Progenitor cell of endocrine pancreas (in vitro differentiated cells): Measurements from ENCODE around the gene MLEC. TPM values are rescaled to one million over a fixed set of nuclear protein-coding genes. Genes with fewer than 3 reads are reported as not detected.

Experiments
- DNase-seq: peaks from one replicate; pipeline ENCODE4 v3.0.0; 2021; ENCODE audit warnings: low spot score; ENCODE audit not compliant: unreplicated experiment
- H3K27ac Mint-ChIP-seq: 2 replicates; pipeline ENCODE4 v1.8.0; 2021; ENCODE audit warnings: mild to moderate bottlenecking, moderate library complexity, mixed read lengths
- H3K27me3 Mint-ChIP-seq: 2 replicates; pipeline ENCODE4 v1.8.0; 2021; ENCODE audit warnings: mixed read lengths
- H3K36me3 Mint-ChIP-seq: 2 replicates; pipeline ENCODE4 v1.8.0; 2022; ENCODE audit warnings: mixed read lengths; ENCODE audit not compliant: insufficient read depth
- H3K4me1 Mint-ChIP-seq: 2 replicates; pipeline ENCODE4 v1.8.0; 2021; ENCODE audit warnings: low read depth, mixed read lengths
- H3K4me3 Mint-ChIP-seq: 2 replicates; pipeline ENCODE4 v1.8.0; 2021; ENCODE audit warnings: low read depth, mild to moderate bottlenecking, moderate library complexity, mixed read lengths
- H3K9me3 Mint-ChIP-seq: 2 replicates; pipeline ENCODE4 v1.8.0; 2021; ENCODE audit warnings: low read depth, mixed read lengths
- CTCF ChIP-seq: fragments of 200-600 bp; sonication (generic); IDR thresholded peaks from one replicate; pipeline ENCODE4 v1.5.0; 2021; ENCODE audit warnings: antibody characterized with exemption, mild to moderate bottlenecking; ENCODE audit not compliant: unreplicated experiment
- total RNA-seq: library from RNA; stranded (reverse); gene quantifications from 2 replicates; pipeline ENCODE4 v1.2.1, GENCODE V29; 2021

Gene MLEC
- total RNA-seq, 1 donor from 2014 or later: 187 TPM

GRCh38 chr12:120718055-120718454 is 31.1 kb downstream of the MLEC start:
- Mint-ChIP-seq H3K4me3 (no peak overlapping the region), H3K27ac (no peak overlapping the region), H3K4me1 (peaks cover 31% of the 10 kb centered on the region), H3K27me3 (no peaks in the 10 kb centered on the region), H3K36me3 (peaks cover 45% of the 10 kb centered on the region), H3K9me3 (no peaks in the 10 kb centered on the region)
- no peak for DNase-seq
- no peak for TF ChIP-seq CTCF

- DNase-seq: no peak
- Mint-ChIP-seq H3K9me3 (no peaks in the 10 kb centered on the region), H3K4me3 (peak overlapping the region; percentile 53), H3K27ac (peak overlapping the region; percentile 90), H3K4me1 (peaks cover 27% of the 10 kb centered on the region), H3K27me3 (no peaks in the 10 kb centered on the region), H3K36me3 (peaks cover 44% of the 10 kb centered on the region)
- no peak for TF ChIP-seq CTCF
Measured at GRCh38 chr12:120719072-120719471, 32.1 kb downstream of the MLEC start.

- H3K36me3 Mint-ChIP-seq: peaks cover 47% of the 10 kb centered on the region
- no peaks in the 10 kb centered on the region for H3K27me3 Mint-ChIP-seq
- peak overlapping the region; percentile 53 for H3K4me3 Mint-ChIP-seq
- H3K9me3 Mint-ChIP-seq: no peaks in the 10 kb centered on the region
- no peak for TF ChIP-seq CTCF
- no peak for DNase-seq
- H3K27ac Mint-ChIP-seq: peak overlapping the region; percentile 90
- H3K4me1 Mint-ChIP-seq: peaks cover 29% of the 10 kb centered on the region
Measured at GRCh38 chr12:120719496-120720233, 32.7 kb downstream of the MLEC start.

- DNase-seq: no peak
- Mint-ChIP-seq H3K36me3 (peaks cover 45% of the 10 kb centered on the region), H3K9me3 (no peaks in the 10 kb centered on the region), H3K4me1 (peaks cover 35% of the 10 kb centered on the region), H3K4me3 (no peak overlapping the region), H3K27ac (peak overlapping the region; percentile 41), H3K27me3 (no peaks in the 10 kb centered on the region)
- no peak for TF ChIP-seq CTCF
Measured at GRCh38 chr12:120720234-120720986, 33.5 kb downstream of the MLEC start.

GRCh38 chr12:120720987-120721801 is 34.2 kb downstream of the MLEC start:
- Mint-ChIP-seq H3K36me3 (peaks cover 45% of the 10 kb centered on the region), H3K4me1 (peaks cover 37% of the 10 kb centered on the region), H3K4me3 (no peak overlapping the region), H3K9me3 (no peaks in the 10 kb centered on the region), H3K27ac (peak overlapping the region; percentile 41), H3K27me3 (peaks cover 1% of the 10 kb centered on the region)
- no peak for TF ChIP-seq CTCF
- no peak for DNase-seq
